Measurements from ENCODE around the gene TMEM270. TPM values are rescaled to one million over a fixed set of nuclear protein-coding genes. Genes with fewer than 3 reads are reported as not detected.

The TMEM270 gene
- total and polyA plus RNA-seq, 2 donors (not counting 1 experiment from before 2014, with no cell fraction given), result not detected

DNA sequence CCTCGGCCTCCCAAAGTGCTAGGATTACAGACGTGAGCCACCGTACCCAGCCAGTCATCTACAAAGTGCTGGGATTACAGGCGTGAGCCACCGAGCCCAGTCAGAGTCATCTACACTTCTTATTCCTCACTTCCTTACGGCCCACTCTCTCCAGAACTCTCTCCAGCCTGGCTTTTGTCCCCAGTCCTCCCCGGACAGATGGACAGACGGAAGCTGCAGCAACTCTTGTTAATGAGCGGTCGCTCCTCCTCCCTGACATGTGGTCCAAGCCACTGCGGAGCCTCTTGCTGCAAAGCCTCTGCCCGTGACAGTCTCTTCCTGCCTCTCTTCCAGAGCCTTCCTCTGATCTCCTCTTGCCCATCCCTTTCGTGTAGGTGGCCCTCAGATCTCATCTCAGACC is 45.9 kb downstream of the TMEM270 start:
- no peak for ATAC-seq (ENCODE audit: low read depth)
- Histone ChIP-seq H3K9me3 (ENCODE audit: control extremely low read depth in 1 of 3, control insufficient read depth in 2 of 3, insufficient read depth in 1 of 3, low read length in 2 of 3) (no peaks in the 10 kb centered on the region), H2AFZ (ENCODE audit: insufficient read depth, low read depth, low read length, poor library complexity, severe bottlenecking) (no peak overlapping the region), H3K27me3 (replicated peaks in 1 of 4; ENCODE audit: control extremely low read depth in 1 of 4, control insufficient read depth in 3 of 4, insufficient read depth in 4 of 4, low read length in 3 of 4) (no peaks in the 10 kb centered on the region), H3K9ac (ENCODE audit: low read length) (no peak overlapping the region), H3K27ac (ENCODE audit: low read length in 2 of 2) (no peak overlapping the region), H3K79me2 (ENCODE audit: control insufficient read depth, insufficient read depth, low read length) (no peaks in the 10 kb centered on the region), H3K4me3 (ENCODE audit: control extremely low read depth in 1 of 5, extremely low read depth in 1 of 5, insufficient read depth in 1 of 5, low read depth in 2 of 5, low read length in 4 of 5) (no peak overlapping the region), H3K4me2 (replicated peaks; ENCODE audit: low read depth, low read length, poor library complexity, severe bottlenecking) (no peak overlapping the region), H3K4me1 (ENCODE audit: control insufficient read depth in 2 of 2, insufficient read depth in 2 of 2, low read length in 2 of 2) (peaks cover 8 to 12% of the 10 kb centered on the region in 2 donors), H4K20me1 (ENCODE audit: control insufficient read depth, insufficient read depth, low read length, poor library complexity, severe bottlenecking) (no peaks in the 10 kb centered on the region), H3K36me3 (replicated peaks in 1 of 2; ENCODE audit: control extremely low read depth in 1 of 2, control insufficient read depth in 1 of 2, extremely low read depth in 1 of 2, insufficient read depth in 2 of 2, low read length in 1 of 2) (no peaks in the 10 kb centered on the region)
- no peaks in the 10 kb centered on the region for H3K9me3 Mint-ChIP-seq (ENCODE audit: insufficient read depth)
- POLR2A ChIA-PET, result no interaction called here
- CTCF ChIA-PET, result no interaction called here
- no peak for TF ChIP-seq EZH2 (IDR thresholded peaks at IDR 0.05; ENCODE audit: borderline replicate concordance, insufficient read depth, low read depth, low read length, poor library complexity, severe bottlenecking)
- TF ChIP-seq, protein P1, sequence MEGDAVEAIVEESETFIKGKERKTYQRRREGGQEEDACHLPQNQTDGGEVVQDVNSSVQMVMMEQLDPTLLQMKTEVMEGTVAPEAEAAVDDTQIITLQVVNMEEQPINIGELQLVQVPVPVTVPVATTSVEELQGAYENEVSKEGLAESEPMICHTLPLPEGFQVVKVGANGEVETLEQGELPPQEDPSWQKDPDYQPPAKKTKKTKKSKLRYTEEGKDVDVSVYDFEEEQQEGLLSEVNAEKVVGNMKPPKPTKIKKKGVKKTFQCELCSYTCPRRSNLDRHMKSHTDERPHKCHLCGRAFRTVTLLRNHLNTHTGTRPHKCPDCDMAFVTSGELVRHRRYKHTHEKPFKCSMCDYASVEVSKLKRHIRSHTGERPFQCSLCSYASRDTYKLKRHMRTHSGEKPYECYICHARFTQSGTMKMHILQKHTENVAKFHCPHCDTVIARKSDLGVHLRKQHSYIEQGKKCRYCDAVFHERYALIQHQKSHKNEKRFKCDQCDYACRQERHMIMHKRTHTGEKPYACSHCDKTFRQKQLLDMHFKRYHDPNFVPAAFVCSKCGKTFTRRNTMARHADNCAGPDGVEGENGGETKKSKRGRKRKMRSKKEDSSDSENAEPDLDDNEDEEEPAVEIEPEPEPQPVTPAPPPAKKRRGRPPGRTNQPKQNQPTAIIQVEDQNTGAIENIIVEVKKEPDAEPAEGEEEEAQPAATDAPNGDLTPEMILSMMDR (IDR thresholded peaks at IDR 0.05), result no peak
- peaks cover 3% of the 10 kb centered on the region for H3K27me3 Mint-ChIP-seq
- no peak overlapping the region for H3K27ac Mint-ChIP-seq
- no peak overlapping the region for H3K4me3 Mint-ChIP-seq
- intact Hi-C loops (cut with micrococcal nuclease), result no loop called here
- 95% methylated on average over 12 of the region's 13 CpGs for WGBS (ENCODE audit: insufficient coverage)
- DNase-seq, result no peak
- peaks cover 9% of the 10 kb centered on the region for H3K4me1 Mint-ChIP-seq

DNA sequence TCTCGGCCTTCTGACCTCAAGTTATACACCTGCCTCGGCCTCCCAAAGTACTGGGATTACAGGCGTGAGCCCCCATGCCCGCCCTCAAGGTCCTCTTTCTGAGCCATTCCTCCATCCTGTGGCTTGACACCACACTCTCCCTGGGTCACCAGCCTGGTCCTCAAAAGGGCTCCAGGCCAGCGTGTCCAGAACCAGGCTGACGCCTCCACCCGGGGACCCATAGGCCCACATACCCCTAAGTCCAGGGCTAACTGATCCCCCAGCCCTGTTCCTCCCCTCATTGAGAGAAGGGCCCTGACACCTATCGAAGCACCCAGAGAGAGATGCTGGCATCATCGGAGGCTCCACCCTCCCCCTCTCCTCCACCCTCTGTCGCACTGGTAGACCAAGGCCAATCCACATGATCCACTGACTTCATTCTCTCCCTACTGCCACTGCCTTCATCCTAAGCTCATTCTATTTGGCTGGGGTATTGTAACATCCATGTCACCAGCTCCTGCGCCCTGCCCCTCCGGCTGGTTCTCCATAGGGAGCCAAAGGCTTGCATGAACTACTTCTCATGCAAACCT is 46.7 kb downstream of the TMEM270 start:
- Mint-ChIP-seq H3K27me3 (peaks cover 3% of the 10 kb centered on the region), H3K4me3 (no peak overlapping the region), H3K4me1 (peaks cover 9% of the 10 kb centered on the region), H3K27ac (no peak overlapping the region), H3K9me3 (ENCODE audit: insufficient read depth) (no peaks in the 10 kb centered on the region)
- no peak overlapping the region for H3K4me3 ChIP-seq (ENCODE audit: control extremely low read depth in 1 of 5, extremely low read depth in 1 of 5, insufficient read depth in 1 of 5, low read depth in 2 of 5, low read length in 4 of 5)
- no peak overlapping the region for H3K27ac ChIP-seq (ENCODE audit: low read length in 2 of 2)
- intact Hi-C loops (cut with micrococcal nuclease), result no loop called here
- H2AFZ ChIP-seq (ENCODE audit: insufficient read depth, low read depth, low read length, poor library complexity, severe bottlenecking), result no peak overlapping the region
- ATAC-seq (ENCODE audit: low read depth) (no peak), DNase-seq (no peak)
- H3K27me3 ChIP-seq (replicated peaks in 1 of 4; ENCODE audit: control extremely low read depth in 1 of 4, control insufficient read depth in 3 of 4, insufficient read depth in 4 of 4, low read length in 3 of 4), result no peaks in the 10 kb centered on the region
- POLR2A ChIA-PET, result no interaction called here
- no peaks in the 10 kb centered on the region for H3K9me3 ChIP-seq (ENCODE audit: control extremely low read depth in 1 of 3, control insufficient read depth in 2 of 3, insufficient read depth in 1 of 3, low read length in 2 of 3)
- no peaks in the 10 kb centered on the region for H4K20me1 ChIP-seq (ENCODE audit: control insufficient read depth, insufficient read depth, low read length, poor library complexity, severe bottlenecking)
- H3K9ac ChIP-seq (ENCODE audit: low read length), result no peak overlapping the region
- TF ChIP-seq, protein P1 (IDR thresholded peaks at IDR 0.05), result no peak
- no peak for TF ChIP-seq EZH2 (IDR thresholded peaks at IDR 0.05; ENCODE audit: borderline replicate concordance, insufficient read depth, low read depth, low read length, poor library complexity, severe bottlenecking)
- H3K79me2 ChIP-seq (ENCODE audit: control insufficient read depth, insufficient read depth, low read length), result no peaks in the 10 kb centered on the region
- H3K4me1 ChIP-seq (ENCODE audit: control insufficient read depth in 2 of 2, insufficient read depth in 2 of 2, low read length in 2 of 2), result peaks cover 8 to 12% of the 10 kb centered on the region in 2 donors
- WGBS (ENCODE audit: insufficient coverage), result 98% methylated on average over 12 of the region's 12 CpGs
- H3K4me2 ChIP-seq (replicated peaks; ENCODE audit: low read depth, low read length, poor library complexity, severe bottlenecking), result no peak overlapping the region
- CTCF ChIA-PET, result no interaction called here
- H3K36me3 ChIP-seq (replicated peaks in 1 of 2; ENCODE audit: control extremely low read depth in 1 of 2, control insufficient read depth in 1 of 2, extremely low read depth in 1 of 2, insufficient read depth in 2 of 2, low read length in 1 of 2), result no peaks in the 10 kb centered on the region

All from B cell (primary cell).